WTC11 (cell line): ENCODE results near the gene ADCY5. TPM values are rescaled to one million over a fixed set of nuclear protein-coding genes. Genes with fewer than 3 reads are reported as not detected.

ENCODE experiments used
- ATAC-seq: fragments of 200-7000 bp; cut with Tn5 transposase; 2 replicates; pipeline ENCODE4 v1.10.0; 2021; ENCODE audit warnings: mild to moderate bottlenecking, moderate library complexity
- CTCF ChIA-PET: fragments of 300-600 bp; sonication (Branson Sonifier 250); formaldehyde crosslinking; loops from one replicate; lab custom pipeline; 2021; ENCODE audit warnings: antibody characterized with exemption; lab: Charles Lee
- POLR2A ChIA-PET: fragments of 350-600 bp; sonication (Branson Sonifier 250); formaldehyde crosslinking; loops from one replicate; lab custom pipeline; 2021; ENCODE audit warnings: antibody characterized with exemption; lab: Charles Lee
- DNase-seq: peaks from one replicate; pipeline ENCODE4 v3.0.0; 2021; ENCODE audit warnings: low spot score
- H3K27ac Mint-ChIP-seq: 2 replicates; pipeline ENCODE4 v1.8.0; 2021; ENCODE audit warnings: mixed read lengths
- H3K27me3 Mint-ChIP-seq: 2 replicates; pipeline ENCODE4 v1.8.0; 2021; ENCODE audit warnings: low read depth, mild to moderate bottlenecking, moderate library complexity, mixed read lengths
- H3K36me3 Mint-ChIP-seq: 2 replicates; pipeline ENCODE4 v1.8.0; 2021; ENCODE audit warnings: mixed read lengths
- H3K4me1 Mint-ChIP-seq: 2 replicates; pipeline ENCODE4 v1.8.0; 2022; ENCODE audit warnings: mixed read lengths
- H3K4me3 Mint-ChIP-seq: 2 replicates; pipeline ENCODE4 v1.8.0; 2021; ENCODE audit warnings: mild to moderate bottlenecking, moderate library complexity, mixed read lengths
- H3K9me3 Mint-ChIP-seq: 2 replicates; pipeline ENCODE4 v1.8.0; 2021; ENCODE audit warnings: mixed read lengths
- AR ChIP-seq: fragments of 250-450 bp; sonication (Bioruptor Pico); IDR thresholded peaks from 2 replicates; pipeline ENCODE4 v1.9.0; 2021; ENCODE audit warnings: mild to moderate bottlenecking
- CREM ChIP-seq: sonication (generic); formaldehyde crosslinking; IDR thresholded peaks from 2 replicates; pipeline ENCODE4 v1.8.1; 2022; ENCODE audit warnings: mild to moderate bottlenecking, missing genetic modification reagents, moderate library complexity
- CTCF ChIP-seq: fragments of 200-600 bp; IDR thresholded peaks from 2 replicates; pipeline ENCODE4 v1.8.0; 2022; ENCODE audit warnings: antibody characterized with exemption
- E2F1 ChIP-seq: sonication (generic); formaldehyde crosslinking; IDR thresholded peaks from 2 replicates; pipeline ENCODE4 v1.8.0; 2022; ENCODE audit warnings: mild to moderate bottlenecking, missing genetic modification reagents
- E2F4 ChIP-seq: sonication (generic); formaldehyde crosslinking; IDR thresholded peaks from 2 replicates; pipeline ENCODE4 v1.8.1; 2022; ENCODE audit warnings: low read depth, mild to moderate bottlenecking, moderate library complexity, missing genetic modification reagents, borderline replicate concordance
- E2F5 ChIP-seq: sonication (generic); formaldehyde crosslinking; IDR thresholded peaks from 2 replicates; pipeline ENCODE4 v1.8.1; 2022; ENCODE audit warnings: mild to moderate bottlenecking, moderate library complexity, missing genetic modification reagents
- FOXK1 ChIP-seq: sonication (generic); formaldehyde crosslinking; IDR thresholded peaks from 2 replicates; pipeline ENCODE4 v1.8.0; 2022; ENCODE audit warnings: mild to moderate bottlenecking, moderate library complexity, missing genetic modification reagents
- GRHL2 ChIP-seq: fragments of 250-450 bp; sonication (Bioruptor Pico); IDR thresholded peaks from 2 replicates; pipeline ENCODE4 v1.8.0; 2022; ENCODE audit warnings: mild to moderate bottlenecking, moderate library complexity; ENCODE audit not compliant: insufficient replicate concordance, severe bottlenecking
- JAZF1 ChIP-seq: fragments of 250-450 bp; sonication (Bioruptor Pico); IDR thresholded peaks from 2 replicates; pipeline ENCODE4 v1.9.0; 2021; ENCODE audit warnings: moderate library complexity, mild to moderate bottlenecking, inconsistent platforms
- JUN ChIP-seq: sonication (generic); formaldehyde crosslinking; IDR thresholded peaks from 2 replicates; pipeline ENCODE4 v1.8.0; 2023; ENCODE audit warnings: mild to moderate bottlenecking, missing genetic modification reagents
- MAX ChIP-seq: sonication (generic); formaldehyde crosslinking; IDR thresholded peaks from 2 replicates; pipeline ENCODE4 v1.8.0; 2022; ENCODE audit warnings: mild to moderate bottlenecking, missing genetic modification reagents
- MYBL2 ChIP-seq: sonication (generic); formaldehyde crosslinking; IDR thresholded peaks from 2 replicates; pipeline ENCODE4 v1.8.1; 2023; ENCODE audit warnings: mild to moderate bottlenecking, moderate library complexity, missing genetic modification reagents
- SP1 ChIP-seq: sonication (generic); formaldehyde crosslinking; conservative IDR thresholded peaks from 2 replicates; pipeline ENCODE4 v1.8.1; 2022; ENCODE audit warnings: missing genetic modification reagents
- TEAD1 ChIP-seq: sonication (generic); formaldehyde crosslinking; IDR thresholded peaks from 2 replicates; pipeline ENCODE4 v1.8.0; 2022; ENCODE audit warnings: mild to moderate bottlenecking, missing genetic modification reagents
- ZBTB21 ChIP-seq: sonication (generic); formaldehyde crosslinking; IDR thresholded peaks from 2 replicates; pipeline ENCODE4 v1.8.1; 2023; ENCODE audit warnings: mild to moderate bottlenecking, missing genetic modification reagents, borderline replicate concordance
- ZNF138 ChIP-seq: sonication (generic); formaldehyde crosslinking; conservative IDR thresholded peaks from 2 replicates; pipeline ENCODE4 v1.8.1; 2022; ENCODE audit warnings: mild to moderate bottlenecking, moderate library complexity, missing genetic modification reagents
- ZNF232 ChIP-seq: sonication (generic); formaldehyde crosslinking; IDR thresholded peaks from 2 replicates; pipeline ENCODE4 v1.8.0; 2022; ENCODE audit warnings: mild to moderate bottlenecking, missing genetic modification reagents
- ZNF317 ChIP-seq: sonication (generic); formaldehyde crosslinking; IDR thresholded peaks from 2 replicates; pipeline ENCODE4 v1.8.1; 2023; ENCODE audit warnings: low read depth, mild to moderate bottlenecking, moderate library complexity, missing genetic modification reagents, borderline replicate concordance
- ZNF416 ChIP-seq: fragments of 250-450 bp; sonication (Bioruptor Pico); IDR thresholded peaks from 2 replicates; pipeline ENCODE4 v1.9.0; 2021; ENCODE audit warnings: mild to moderate bottlenecking, inconsistent platforms
- ZNF532 ChIP-seq: fragments of 250-450 bp; sonication (Bioruptor Pico); IDR thresholded peaks from 2 replicates; pipeline ENCODE4 v1.9.0; 2021; ENCODE audit warnings: mild to moderate bottlenecking, borderline replicate concordance
- ZSCAN18 ChIP-seq: fragments of 250-450 bp; sonication (Bioruptor Pico); IDR thresholded peaks from 2 replicates; pipeline ENCODE4 v2.1.2; 2022; ENCODE audit warnings: mild to moderate bottlenecking, moderate library complexity
- total RNA-seq: library from RNA; stranded (reverse); gene quantifications from 3 replicates; pipeline ENCODE4 v1.2.3, GENCODE V29; 2021

The ADCY5 gene
- total RNA-seq, 1 experiment from 2014 or later = 23.5 TPM

GRCh38 chr3:123261666-123262065 is 187.2 kb downstream of the ADCY5 start (continued):
- no peak for TF ChIP-seq MYBL2 (CRISPR knock-in tag)
- no peak for TF ChIP-seq E2F4 (CRISPR knock-in tag)
- TF ChIP-seq AR (CRISPR knock-in tag) = no peak
- no peak for TF ChIP-seq CTCF
- no peak for TF ChIP-seq JAZF1 (CRISPR knock-in tag)
- no peak for TF ChIP-seq ZNF232 (CRISPR knock-in tag)
- no peak for TF ChIP-seq E2F5 (CRISPR knock-in tag)
- no peak for TF ChIP-seq ZNF416 (CRISPR knock-in tag)
- no peak for TF ChIP-seq ZNF532 (CRISPR knock-in tag)
- no peak for TF ChIP-seq ZSCAN18 (CRISPR knock-in tag)

GRCh38 chr3:123258811-123259420 is 190.0 kb downstream of the ADCY5 start:
- no peak overlapping the region for H3K4me3 Mint-ChIP-seq
- H3K36me3 Mint-ChIP-seq = no peaks in the 10 kb centered on the region
- ChIA-PET POLR2A (no interaction called here), CTCF (interaction anchor here (0.6 kb wide), 2 partner anchors 12 to 147 kb away, joined by 3 to 6 read pairs; no protein-coding TSS in a partner anchor)
- no peak for DNase-seq
- no peak overlapping the region; the same call in 1 of the 2 replicates for H3K27ac Mint-ChIP-seq
- peaks cover 9% of the 10 kb centered on the region for H3K4me1 Mint-ChIP-seq
- no peaks in the 10 kb centered on the region for H3K27me3 Mint-ChIP-seq
- ATAC-seq = peak; percentile 38; the same call in 1 of the 2 replicates
- no peaks in the 10 kb centered on the region for H3K9me3 Mint-ChIP-seq
- TF ChIP-seq SP1 = no peak
- TF ChIP-seq CREM = no peak
- no peak for TF ChIP-seq ZNF317 (CRISPR knock-in tag)
- no peak for TF ChIP-seq MAX (CRISPR knock-in tag)
- TF ChIP-seq GRHL2 (CRISPR knock-in tag) = no peak
- TF ChIP-seq ZNF138 = no peak
- TF ChIP-seq JUN (CRISPR knock-in tag) = no peak
- no peak for TF ChIP-seq E2F1
- TF ChIP-seq TEAD1 (CRISPR knock-in tag) = no peak
- no peak for TF ChIP-seq FOXK1 (CRISPR knock-in tag)
- TF ChIP-seq ZBTB21 (CRISPR knock-in tag) = no peak
